Type B pancreatic cell (in vitro differentiated cells): ENCODE measurements around the gene FAM120AOS. TPM values are rescaled to one million over a fixed set of nuclear protein-coding genes. Genes with fewer than 3 reads are reported as not detected.

ENCODE experiments used
- DNase-seq: peaks from one replicate; pipeline ENCODE4 v3.0.0; 2021; ENCODE audit warnings: mixed read lengths; ENCODE audit not compliant: unreplicated experiment; ENCODE audit errors: extremely low spot score
- H3K27ac Mint-ChIP-seq: 2 replicates; pipeline ENCODE4 v1.8.0; 2021; ENCODE audit warnings: mild to moderate bottlenecking, mixed read lengths
- H3K27me3 Mint-ChIP-seq: 2 replicates; pipeline ENCODE4 v1.8.0; 2021; ENCODE audit warnings: mixed read lengths
- H3K36me3 Mint-ChIP-seq: 2 replicates; pipeline ENCODE4 v1.8.0; 2021; ENCODE audit warnings: mixed read lengths
- H3K4me1 Mint-ChIP-seq: one replicate; pipeline ENCODE4 v1.8.0; 2021; ENCODE audit warnings: mixed read lengths; ENCODE audit not compliant: unreplicated experiment
- H3K4me3 Mint-ChIP-seq: 2 replicates; pipeline ENCODE4 v1.8.0; 2021; ENCODE audit warnings: mild to moderate bottlenecking, mixed read lengths
- H3K9me3 Mint-ChIP-seq: 2 replicates; pipeline ENCODE4 v1.8.0; 2021; ENCODE audit warnings: mixed read lengths
- CTCF ChIP-seq: fragments of 200-600 bp; sonication (generic); conservative IDR thresholded peaks from 2 replicates; pipeline ENCODE4 v1.5.0; 2021; ENCODE audit warnings: antibody characterized with exemption, mild to moderate bottlenecking
- total RNA-seq: library from RNA; stranded (reverse); gene quantifications from 2 replicates; pipeline ENCODE4 v1.2.1, GENCODE V29; 2021; ENCODE audit warnings: low replicate concordance

The FAM120AOS gene
- total RNA-seq, 1 donor from 2014 or later = 42.1 TPM

- peak; percentile 48 for TF ChIP-seq CTCF
- Mint-ChIP-seq H3K9me3 (no peaks in the 10 kb centered on the region), H3K27ac (no peak overlapping the region), H3K36me3 (peaks cover 15% of the 10 kb centered on the region), H3K27me3 (no peaks in the 10 kb centered on the region), H3K4me3 (no peak overlapping the region), H3K4me1 (peaks cover 16% of the 10 kb centered on the region)
- no peak for DNase-seq
Observed at GRCh38 chr9:93480728-93481324, 27.4 kb upstream of the FAM120AOS start.

- no peak overlapping the region for H3K27ac Mint-ChIP-seq
- no peaks in the 10 kb centered on the region for H3K9me3 Mint-ChIP-seq
- no peak for DNase-seq
- no peak overlapping the region for H3K4me3 Mint-ChIP-seq
- no peak for TF ChIP-seq CTCF
- peaks cover 15% of the 10 kb centered on the region for H3K36me3 Mint-ChIP-seq
- H3K27me3 Mint-ChIP-seq = no peaks in the 10 kb centered on the region
- peaks cover 16% of the 10 kb centered on the region for H3K4me1 Mint-ChIP-seq
Observed at GRCh38 chr9:93480262-93480661, 26.9 kb upstream of the FAM120AOS start.

DNA sequence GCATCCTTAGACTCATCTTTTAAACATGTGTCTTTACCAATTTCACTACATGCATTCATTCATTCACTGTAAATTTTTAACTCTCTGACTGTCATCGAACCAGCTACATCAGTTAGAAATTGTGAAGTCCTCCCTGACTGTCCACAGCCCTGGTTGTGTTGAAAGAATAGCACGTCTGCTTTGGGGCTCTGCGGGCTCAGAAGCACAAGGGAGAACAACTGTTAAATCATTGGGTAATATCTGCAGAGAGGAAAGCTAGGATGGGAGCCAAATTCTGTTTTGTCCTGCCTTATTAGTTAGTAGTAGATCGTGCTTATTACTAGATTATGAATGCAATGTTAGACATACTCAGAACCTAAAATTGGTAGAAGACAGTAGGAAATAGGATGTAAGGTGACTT lies 26.3 kb upstream of the FAM120AOS start:
- DNase-seq = no peak
- peaks cover 16% of the 10 kb centered on the region for H3K4me1 Mint-ChIP-seq
- H3K36me3 Mint-ChIP-seq = peaks cover 15% of the 10 kb centered on the region
- H3K27me3 Mint-ChIP-seq = no peaks in the 10 kb centered on the region
- no peak for TF ChIP-seq CTCF
- H3K27ac Mint-ChIP-seq = no peak overlapping the region
- no peaks in the 10 kb centered on the region for H3K9me3 Mint-ChIP-seq
- no peak overlapping the region for H3K4me3 Mint-ChIP-seq

DNA sequence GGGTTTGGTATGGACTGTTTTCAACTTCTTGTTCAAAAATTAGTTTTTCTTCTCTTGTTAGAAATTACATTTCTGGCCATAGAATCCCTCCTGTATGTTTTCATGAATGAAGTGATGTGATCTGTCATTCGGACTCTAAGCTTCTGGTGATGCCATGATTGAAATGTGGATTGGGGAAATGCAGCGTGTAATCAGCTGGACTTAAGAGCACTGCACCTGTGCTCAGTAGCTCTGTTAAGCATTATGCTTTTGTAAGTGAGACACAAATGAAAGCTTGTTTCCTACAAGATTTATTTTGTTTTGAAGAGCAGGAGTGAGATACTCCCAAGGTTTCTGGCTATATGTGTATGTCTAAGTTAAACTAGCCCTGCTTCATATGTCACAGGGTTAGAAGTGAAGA lies 24.0 kb upstream of the FAM120AOS start:
- no peaks in the 10 kb centered on the region for H3K27me3 Mint-ChIP-seq
- no peak for DNase-seq
- peaks cover 16% of the 10 kb centered on the region for H3K4me1 Mint-ChIP-seq
- H3K9me3 Mint-ChIP-seq = no peaks in the 10 kb centered on the region
- H3K27ac Mint-ChIP-seq = no peak overlapping the region
- no peak for TF ChIP-seq CTCF
- no peak overlapping the region for H3K4me3 Mint-ChIP-seq
- peaks cover 11% of the 10 kb centered on the region for H3K36me3 Mint-ChIP-seq

DNA sequence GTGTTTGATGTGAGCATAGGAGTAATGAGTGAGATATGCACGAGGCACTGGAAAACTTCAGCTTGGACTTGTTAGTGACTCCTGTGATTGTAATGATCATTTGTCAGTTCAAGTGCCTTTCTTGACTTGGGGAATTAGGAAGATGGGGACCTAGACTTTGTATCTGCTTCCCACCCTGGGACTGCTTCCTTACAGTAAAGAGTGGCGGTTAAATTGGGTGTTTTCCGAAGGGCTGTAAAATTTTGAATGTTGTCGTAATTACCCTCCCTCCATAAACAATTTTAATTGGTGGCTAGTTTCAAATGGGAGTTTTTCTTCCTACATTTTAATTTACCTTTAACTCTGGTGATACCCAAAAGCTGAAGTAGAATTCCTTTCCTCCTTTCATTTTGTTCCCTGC lies 23.5 kb upstream of the FAM120AOS start:
- no peak overlapping the region for H3K27ac Mint-ChIP-seq
- peaks cover 14% of the 10 kb centered on the region for H3K36me3 Mint-ChIP-seq
- H3K9me3 Mint-ChIP-seq = no peaks in the 10 kb centered on the region
- DNase-seq = no peak
- H3K4me1 Mint-ChIP-seq = peaks cover 16% of the 10 kb centered on the region
- TF ChIP-seq CTCF = no peak
- H3K27me3 Mint-ChIP-seq = no peaks in the 10 kb centered on the region
- H3K4me3 Mint-ChIP-seq = no peak overlapping the region

- TF ChIP-seq CTCF = no peak
- peaks cover 15% of the 10 kb centered on the region for H3K36me3 Mint-ChIP-seq
- no peak overlapping the region for H3K27ac Mint-ChIP-seq
- no peaks in the 10 kb centered on the region for H3K9me3 Mint-ChIP-seq
- peaks cover 14% of the 10 kb centered on the region for H3K4me1 Mint-ChIP-seq
- no peaks in the 10 kb centered on the region for H3K27me3 Mint-ChIP-seq
- no peak overlapping the region for H3K4me3 Mint-ChIP-seq
- no peak for DNase-seq
Observed at GRCh38 chr9:93475856-93476255, 22.5 kb upstream of the FAM120AOS start.
